NCI-H526 treated with DMSO at 0.1 percent for 48 hours (cell line): ENCODE results near the gene CEACAM19.
A peak's percentile ranks its signal among the peaks of the same experiment; 100 is the strongest.

Experiments
- DNase-seq: peaks from one replicate; lab custom pipeline; 2025; lab: John Stamatoyannopoulos, UW

The CEACAM19 gene

GRCh38 chr19:44723299-44723951 lies 52.1 kb downstream of the CEACAM19 start:
- DNase-seq, result no peak

- peak; percentile 12 for DNase-seq
These were observed 52.7 kb downstream of the CEACAM19 start for GRCh38 chr19:44723952-44724319.

GRCh38 chr19:44725251-44725650 lies 54.0 kb downstream of the CEACAM19 start:
- DNase-seq, result no peak

- DNase-seq, result no peak
These were observed 54.4 kb downstream of the CEACAM19 start for GRCh38 chr19:44725684-44726083.

- no peak for DNase-seq
These were observed 55.2 kb downstream of the CEACAM19 start for GRCh38 chr19:44726465-44726864.

GRCh38 chr19:44728178-44728577 lies 56.9 kb downstream of the CEACAM19 start:
- no peak for DNase-seq

- DNase-seq, result no peak
These were observed 58.3 kb downstream of the CEACAM19 start for GRCh38 chr19:44729516-44730033.

- DNase-seq, result no peak
These were observed 59.8 kb downstream of the CEACAM19 start for GRCh38 chr19:44731081-44731480.

GRCh38 chr19:44731622-44732021 lies 60.3 kb downstream of the CEACAM19 start:
- DNase-seq, result no peak

GRCh38 chr19:44732235-44733014 lies 61.1 kb downstream of the CEACAM19 start:
- DNase-seq, result no peak
